Activated naive CD8-positive, alpha-beta T cell treated with anti-CD3 and anti-CD28 coated beads, Interleukin-2, amount 50 U/mL, for 24 hours (primary cell): ENCODE results near the gene SPDL1.

Experiments
- ATAC-seq: fragments of 150-1000 bp; cut with Tn5 transposase; one replicate; pipeline ENCODE4 v1.10.0; 2021
- DNase-seq: peaks from one replicate; pipeline ENCODE4 v3.0.0; 2021
- H3K27ac Mint-ChIP-seq: one replicate; pipeline ENCODE4 v1.8.0; 2021; ENCODE audit warnings: mild to moderate bottlenecking, mixed read lengths
- H3K27me3 Mint-ChIP-seq: one replicate; pipeline ENCODE4 v1.8.0; 2021; ENCODE audit warnings: mixed read lengths
- H3K36me3 Mint-ChIP-seq: one replicate; pipeline ENCODE4 v1.8.0; 2021; ENCODE audit warnings: low read depth, mixed read lengths
- H3K4me1 Mint-ChIP-seq: one replicate; pipeline ENCODE4 v1.8.0; 2021; ENCODE audit warnings: mixed read lengths
- H3K4me3 Mint-ChIP-seq: one replicate; pipeline ENCODE4 v1.8.0; 2021; ENCODE audit warnings: mild to moderate bottlenecking, moderate library complexity, mixed read lengths
- H3K9me3 Mint-ChIP-seq: one replicate; pipeline ENCODE4 v1.8.0; 2021; ENCODE audit warnings: mixed read lengths

The SPDL1 gene

GRCh38 chr5:169631360-169631759 is 47.8 kb downstream of the SPDL1 start:
- H3K27me3 Mint-ChIP-seq = no peaks in the 10 kb centered on the region
- H3K4me3 Mint-ChIP-seq = no peak overlapping the region
- no peaks in the 10 kb centered on the region for H3K9me3 Mint-ChIP-seq
- H3K36me3 Mint-ChIP-seq = no peaks in the 10 kb centered on the region
- H3K27ac Mint-ChIP-seq = no peak overlapping the region
- ATAC-seq (no peak), DNase-seq (no peak)
- H3K4me1 Mint-ChIP-seq = peaks cover 7% of the 10 kb centered on the region

GRCh38 chr5:169632946-169633345 is 49.4 kb downstream of the SPDL1 start:
- peaks cover 13% of the 10 kb centered on the region for H3K4me1 Mint-ChIP-seq
- H3K27ac Mint-ChIP-seq = no peak overlapping the region
- DNase-seq (no peak), ATAC-seq (no peak)
- no peaks in the 10 kb centered on the region for H3K27me3 Mint-ChIP-seq
- no peak overlapping the region for H3K4me3 Mint-ChIP-seq
- peaks cover 1% of the 10 kb centered on the region for H3K36me3 Mint-ChIP-seq
- H3K9me3 Mint-ChIP-seq = no peaks in the 10 kb centered on the region

GRCh38 chr5:169634606-169635005 is 51.0 kb downstream of the SPDL1 start:
- Mint-ChIP-seq H3K27me3 (no peaks in the 10 kb centered on the region), H3K36me3 (peaks cover 18% of the 10 kb centered on the region), H3K27ac (no peak overlapping the region), H3K4me3 (no peak overlapping the region), H3K9me3 (peaks cover 9% of the 10 kb centered on the region), H3K4me1 (peaks cover 29% of the 10 kb centered on the region)
- no peak for DNase-seq
- ATAC-seq = no peak

GRCh38 chr5:169635936-169636335 is 52.4 kb downstream of the SPDL1 start:
- DNase-seq (no peak), ATAC-seq (no peak)
- Mint-ChIP-seq H3K36me3 (peaks cover 30% of the 10 kb centered on the region), H3K4me3 (peak overlapping the region; percentile 90), H3K27ac (no peak overlapping the region), H3K4me1 (peaks cover 36% of the 10 kb centered on the region), H3K27me3 (no peaks in the 10 kb centered on the region), H3K9me3 (peaks cover 9% of the 10 kb centered on the region)

GRCh38 chr5:169636477-169637084 is 53.0 kb downstream of the SPDL1 start:
- DNase-seq (no peak), ATAC-seq (no peak)
- H3K36me3 Mint-ChIP-seq = peaks cover 35% of the 10 kb centered on the region
- H3K4me1 Mint-ChIP-seq = peaks cover 42% of the 10 kb centered on the region
- peak overlapping the region; percentile 90 for H3K4me3 Mint-ChIP-seq
- H3K27me3 Mint-ChIP-seq = no peaks in the 10 kb centered on the region
- H3K9me3 Mint-ChIP-seq = peaks cover 9% of the 10 kb centered on the region
- H3K27ac Mint-ChIP-seq = peak overlapping the region; percentile 93

- Mint-ChIP-seq H3K36me3 (peaks cover 35% of the 10 kb centered on the region), H3K9me3 (peaks cover 9% of the 10 kb centered on the region), H3K27me3 (no peaks in the 10 kb centered on the region), H3K27ac (peak within 1 kb of the TSS; percentile 93), H3K4me3 (peak within 1 kb of the TSS; percentile 90), H3K4me1 (peaks cover 48% of the 10 kb centered on the region)
- peak; percentile 85 for ATAC-seq
- peak; percentile 79 for DNase-seq
These were observed 53.5 kb downstream of the SPDL1 start, which contains the start of gene DOCK2 for GRCh38 chr5:169637085-169637548. Gene DOCK2, plus strand, starts transcription at chr5:169637275. Its CDS starts 52 bp downstream, at chr5:169637327.

GRCh38 chr5:169637549-169638121 is 54.1 kb downstream of the SPDL1 start:
- H3K4me3 Mint-ChIP-seq = peak overlapping the region; percentile 90
- H3K27me3 Mint-ChIP-seq = no peaks in the 10 kb centered on the region
- peak; percentile 80 for DNase-seq

GRCh38 chr5:169641253-169641652 is 57.7 kb downstream of the SPDL1 start:
- H3K4me3 Mint-ChIP-seq = no peak overlapping the region
- peaks cover 55% of the 10 kb centered on the region for H3K36me3 Mint-ChIP-seq
- H3K9me3 Mint-ChIP-seq = peaks cover 9% of the 10 kb centered on the region
- DNase-seq = no peak
- no peak for ATAC-seq
- H3K27me3 Mint-ChIP-seq = no peaks in the 10 kb centered on the region
- H3K27ac Mint-ChIP-seq = no peak overlapping the region
- H3K4me1 Mint-ChIP-seq = peaks cover 75% of the 10 kb centered on the region

More at GRCh38 chr5:169637549-169638121, 54.1 kb downstream of the SPDL1 start:
- Mint-ChIP-seq H3K27ac (peak overlapping the region; percentile 93), H3K36me3 (peaks cover 35% of the 10 kb centered on the region), H3K9me3 (peaks cover 9% of the 10 kb centered on the region), H3K4me1 (peaks cover 51% of the 10 kb centered on the region)
- peak; percentile 82 for ATAC-seq

- H3K27me3 Mint-ChIP-seq = no peaks in the 10 kb centered on the region
- no peaks in the 10 kb centered on the region for H3K9me3 Mint-ChIP-seq
- H3K4me3 Mint-ChIP-seq = no peak overlapping the region
- peak overlapping the region; percentile 26 for H3K27ac Mint-ChIP-seq
- ATAC-seq (peak; percentile 11), DNase-seq (no peak)
- peaks cover 42% of the 10 kb centered on the region for H3K36me3 Mint-ChIP-seq
- peaks cover 88% of the 10 kb centered on the region for H3K4me1 Mint-ChIP-seq
These were observed 63.3 kb downstream of the SPDL1 start for GRCh38 chr5:169646856-169647255.

- peak overlapping the region; percentile 3 for H3K4me3 Mint-ChIP-seq
- peak overlapping the region; percentile 8 for H3K27ac Mint-ChIP-seq
- H3K9me3 Mint-ChIP-seq = no peaks in the 10 kb centered on the region
- H3K4me1 Mint-ChIP-seq = peaks cover 91% of the 10 kb centered on the region
- H3K27me3 Mint-ChIP-seq = no peaks in the 10 kb centered on the region
- H3K36me3 Mint-ChIP-seq = peaks cover 46% of the 10 kb centered on the region
- no peak for DNase-seq
- no peak for ATAC-seq
These were observed 64.0 kb downstream of the SPDL1 start for GRCh38 chr5:169647566-169647965.

- Mint-ChIP-seq H3K4me3 (no peak overlapping the region), H3K27ac (peak overlapping the region; percentile 63), H3K36me3 (peaks cover 49% of the 10 kb centered on the region), H3K9me3 (no peaks in the 10 kb centered on the region), H3K4me1 (peaks cover 94% of the 10 kb centered on the region), H3K27me3 (no peaks in the 10 kb centered on the region)
- ATAC-seq (no peak), DNase-seq (no peak)
These were observed 65.2 kb downstream of the SPDL1 start for GRCh38 chr5:169648725-169649310.

GRCh38 chr5:169649486-169649885 is 65.9 kb downstream of the SPDL1 start:
- H3K4me3 Mint-ChIP-seq = peak overlapping the region; percentile 12

GRCh38 chr5:169650701-169651331 is 67.2 kb downstream of the SPDL1 start:
- no peak for DNase-seq
- peak overlapping the region; percentile 97 for H3K27ac Mint-ChIP-seq
- peaks cover 99% of the 10 kb centered on the region for H3K4me1 Mint-ChIP-seq
- H3K9me3 Mint-ChIP-seq = no peaks in the 10 kb centered on the region
- H3K36me3 Mint-ChIP-seq = peaks cover 52% of the 10 kb centered on the region
- no peaks in the 10 kb centered on the region for H3K27me3 Mint-ChIP-seq
- H3K4me3 Mint-ChIP-seq = peak overlapping the region; percentile 72
- ATAC-seq = peak; percentile 69

More at GRCh38 chr5:169649486-169649885, 65.9 kb downstream of the SPDL1 start:
- ATAC-seq = peak; percentile 61
- no peak for DNase-seq
- peak overlapping the region; percentile 97 for H3K27ac Mint-ChIP-seq
- peaks cover 50% of the 10 kb centered on the region for H3K36me3 Mint-ChIP-seq
- no peaks in the 10 kb centered on the region for H3K27me3 Mint-ChIP-seq
- H3K4me1 Mint-ChIP-seq = peaks cover 96% of the 10 kb centered on the region
- H3K9me3 Mint-ChIP-seq = no peaks in the 10 kb centered on the region

- peaks cover 99% of the 10 kb centered on the region for H3K4me1 Mint-ChIP-seq
- peak overlapping the region; percentile 97 for H3K27ac Mint-ChIP-seq
- no peaks in the 10 kb centered on the region for H3K27me3 Mint-ChIP-seq
- ATAC-seq (no peak), DNase-seq (no peak)
- no peaks in the 10 kb centered on the region for H3K9me3 Mint-ChIP-seq
- H3K4me3 Mint-ChIP-seq = peak overlapping the region; percentile 72
- H3K36me3 Mint-ChIP-seq = peaks cover 55% of the 10 kb centered on the region
These were observed 68.0 kb downstream of the SPDL1 start for GRCh38 chr5:169651526-169651925.
